AG08396 (cell line): ENCODE measurements around the gene LNPK.
"Not testable (repeated sequence)": the region's sequence is repeated elsewhere in the genome, so short reads cannot be mapped to it uniquely, and the experiment has no call there.

Source experiments
- DNase-seq: peaks from one replicate; pipeline ENCODE4 v3.0.0; 2012; ENCODE audit warnings: low spot score, mixed read lengths

Gene LNPK

DNA sequence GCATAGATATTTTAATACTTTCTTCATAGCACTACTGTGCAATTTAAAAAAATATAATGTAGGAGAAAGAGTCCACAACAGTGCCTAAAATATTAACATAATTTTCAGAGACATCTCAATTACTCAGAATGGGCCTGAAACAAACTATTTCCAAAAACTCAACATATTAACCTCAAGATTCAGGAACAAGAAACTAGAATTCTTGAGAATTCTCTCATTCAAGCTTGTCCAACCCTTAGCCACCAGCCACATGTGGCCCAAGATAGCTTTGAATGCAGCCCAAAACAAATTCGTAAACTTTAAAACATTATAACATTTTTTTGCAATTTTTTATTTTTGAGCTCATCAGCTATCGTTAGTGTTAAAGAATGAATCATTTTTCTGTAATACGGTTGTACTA lies 35.2 kb downstream of the LNPK start:
- no peak for DNase-seq

DNA sequence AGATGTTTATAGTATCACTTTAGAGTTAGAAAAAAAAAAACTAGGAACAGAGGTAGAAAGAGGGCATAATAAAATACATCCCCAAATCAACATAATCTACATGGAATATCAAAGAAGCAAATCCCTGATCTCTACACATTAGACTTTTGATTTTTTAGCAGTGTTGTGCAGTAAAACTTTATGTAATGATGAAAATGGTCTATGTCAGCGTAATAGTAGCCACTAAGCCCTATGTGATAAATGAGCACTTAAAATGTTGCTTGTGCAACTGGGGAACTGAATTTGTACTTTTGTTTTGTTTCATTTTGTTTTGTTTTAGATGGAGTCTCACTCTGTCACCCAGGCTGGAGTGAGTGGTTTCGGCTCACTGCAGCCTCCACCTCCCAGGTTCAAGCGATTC lies 36.3 kb downstream of the LNPK start:
- no peak for DNase-seq

DNA sequence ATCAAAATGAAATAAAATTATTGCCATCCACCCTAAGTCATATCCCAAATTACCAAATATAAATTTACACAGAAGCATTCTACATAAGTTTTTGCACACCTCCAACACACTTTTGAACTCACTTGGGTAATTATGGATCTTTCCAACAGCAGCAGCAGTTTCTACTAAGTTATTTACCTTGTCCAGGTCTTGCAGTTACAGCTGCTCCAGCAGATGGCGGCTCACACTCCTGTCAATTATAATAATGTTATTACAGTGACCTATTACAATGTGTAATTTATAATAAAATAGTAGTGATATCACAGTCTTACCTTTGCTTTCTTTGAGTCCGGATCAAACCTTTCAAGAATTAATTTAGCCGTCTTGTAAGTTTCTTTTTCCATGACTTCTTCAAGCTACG lies 37.9 kb downstream of the LNPK start:
- no peak for DNase-seq

DNA sequence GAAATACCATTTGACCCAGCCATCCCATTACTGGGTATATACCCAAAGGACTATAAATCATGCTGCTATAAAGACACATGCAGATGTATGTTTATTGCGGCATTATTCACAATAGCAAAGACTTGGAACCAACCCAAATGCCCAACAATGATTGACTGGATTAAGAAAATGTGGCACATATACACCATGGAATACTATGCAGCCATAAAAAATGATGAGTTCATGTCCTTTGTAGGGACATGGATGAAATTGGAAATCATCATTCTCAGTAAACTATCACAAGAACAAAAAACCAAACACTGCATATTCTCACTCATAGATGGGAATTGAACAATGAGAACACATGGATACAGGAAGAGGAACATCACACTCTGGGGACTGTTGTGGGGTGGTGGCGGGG lies 38.9 kb downstream of the LNPK start:
- DNase-seq, result not testable (repeated sequence)

DNA sequence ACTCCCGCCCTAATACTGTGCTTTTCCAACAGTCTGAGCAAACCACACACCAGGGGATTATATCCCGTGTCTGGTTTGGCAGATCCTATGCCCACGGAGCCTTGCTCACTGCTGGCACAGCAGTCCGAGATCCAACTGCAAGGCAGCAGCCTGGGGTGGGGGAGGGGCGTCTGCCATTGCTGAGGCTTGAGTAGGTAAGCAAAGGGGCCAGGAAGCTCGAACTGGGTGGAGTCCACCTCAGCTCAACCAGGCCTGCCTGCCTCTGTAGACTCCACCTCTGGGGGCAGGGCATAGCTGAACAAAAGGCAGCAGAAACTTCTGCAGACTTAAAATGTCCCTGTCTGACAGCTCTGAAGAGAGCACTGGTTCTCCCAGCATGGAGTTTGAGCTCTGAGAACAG lies 44.2 kb downstream of the LNPK start:
- DNase-seq, result no peak

DNA sequence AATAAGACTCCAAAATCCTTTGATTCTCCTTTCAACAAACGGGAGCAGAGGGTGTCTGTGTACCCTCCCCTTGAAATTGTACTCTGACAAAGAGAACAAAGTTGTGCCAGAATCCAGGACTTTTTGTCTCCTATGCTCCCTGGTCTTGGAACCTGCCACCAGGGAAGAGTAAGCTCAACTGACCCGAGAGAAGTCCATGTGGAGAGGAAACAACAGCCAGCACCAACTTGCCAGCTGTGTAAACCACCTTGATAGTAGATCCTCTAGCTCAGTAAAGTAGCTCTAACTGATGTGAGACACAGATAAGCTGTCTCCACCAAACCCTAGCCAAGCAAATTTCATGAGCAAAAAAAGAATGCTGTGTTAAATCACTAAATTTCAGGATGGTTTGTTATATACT lies 46.9 kb downstream of the LNPK start:
- DNase-seq, result no peak

DNA sequence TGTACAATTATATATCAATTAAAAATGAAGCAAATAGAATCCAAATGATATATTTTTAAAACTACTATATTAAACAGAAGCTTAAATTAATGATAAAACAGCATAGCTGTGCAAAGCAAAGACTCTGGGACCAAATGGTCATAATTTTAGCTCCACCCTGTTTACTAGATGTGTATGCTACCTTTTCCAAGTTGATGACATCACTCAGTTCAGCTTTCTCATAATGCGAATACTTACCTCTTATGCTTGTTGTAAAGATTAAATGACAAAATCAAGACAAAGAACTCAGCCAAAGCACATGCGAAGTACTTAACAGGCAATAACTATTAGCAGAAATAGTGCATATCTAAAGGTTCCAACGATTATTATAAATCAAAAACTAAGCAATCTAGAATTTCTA lies 51.6 kb downstream of the LNPK start:
- no peak for DNase-seq

DNA sequence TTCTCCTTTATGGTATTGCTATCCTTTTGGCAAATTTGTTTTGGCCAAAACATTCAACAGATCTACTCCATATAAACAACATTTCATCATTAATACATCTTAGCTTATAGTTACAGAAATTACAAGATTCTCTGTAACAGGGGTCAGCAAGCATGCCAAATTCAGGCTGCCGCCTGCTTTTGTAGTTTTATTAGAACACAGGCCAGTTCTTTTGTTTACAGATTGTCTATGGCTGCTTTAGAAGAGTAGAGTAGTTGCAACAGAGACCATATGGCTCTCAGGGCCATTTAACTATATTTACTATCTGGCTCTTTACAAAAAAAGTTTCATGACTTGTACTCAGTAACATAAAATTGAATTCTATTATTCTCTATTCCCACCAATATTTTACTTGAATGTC lies 53.9 kb downstream of the LNPK start:
- no peak for DNase-seq

DNA sequence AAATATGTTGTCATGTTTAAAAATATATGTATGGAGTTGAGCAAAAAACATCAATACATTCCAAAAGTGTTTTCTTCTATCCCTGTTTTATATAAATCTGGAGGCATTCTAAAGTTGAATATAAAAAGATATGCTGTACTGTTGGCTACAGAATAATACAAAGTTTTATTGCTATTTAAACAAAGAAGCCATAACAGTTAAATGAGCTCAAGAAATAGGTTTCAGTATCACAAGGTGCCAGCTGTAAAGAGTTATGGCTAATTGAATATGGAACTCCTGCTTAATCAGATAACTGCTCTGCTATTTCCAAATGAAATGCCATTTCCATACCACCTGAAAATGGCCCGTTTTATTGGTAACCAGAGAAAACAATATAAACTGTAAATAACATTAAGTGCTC lies 55.0 kb downstream of the LNPK start:
- no peak for DNase-seq

DNA sequence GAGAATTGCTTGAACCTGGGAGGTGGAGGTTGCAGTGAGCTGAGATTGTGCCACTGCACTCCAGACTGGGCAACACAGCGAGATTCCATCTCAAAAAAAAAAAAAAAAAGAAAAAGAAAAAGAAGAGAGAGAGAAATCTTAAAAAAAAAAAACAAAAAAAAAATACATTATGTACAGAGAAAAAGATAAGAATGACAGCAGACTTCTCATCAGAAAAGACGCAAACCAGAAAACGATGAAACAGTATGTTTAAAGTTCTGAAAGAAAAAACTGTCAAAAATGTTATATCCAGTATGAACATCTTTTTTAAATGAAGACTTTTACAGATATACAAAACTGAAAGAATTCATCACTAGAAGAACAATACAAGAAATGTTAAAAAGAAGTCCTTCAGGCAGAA lies 60.4 kb downstream of the LNPK start:
- DNase-seq, result no peak

DNA sequence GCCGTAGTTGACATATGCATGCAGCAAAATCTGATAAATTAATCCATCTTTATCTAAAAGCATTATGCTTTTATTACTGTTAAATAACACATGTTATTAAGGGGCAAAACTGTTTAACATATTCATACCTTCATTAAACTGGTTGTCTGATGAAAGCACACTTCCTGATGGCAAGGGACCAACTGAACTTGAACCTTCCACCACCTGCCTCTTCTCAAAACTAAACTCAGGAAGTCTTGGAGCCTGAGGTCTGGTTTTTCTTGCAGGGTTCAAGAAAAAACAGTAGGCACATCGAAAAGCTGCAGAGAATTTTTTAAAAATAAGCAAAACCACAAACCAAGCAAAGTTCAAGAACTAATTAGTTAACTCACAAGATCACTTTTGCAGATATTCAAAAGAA lies 64.9 kb downstream of the LNPK start:
- DNase-seq, result no peak

DNA sequence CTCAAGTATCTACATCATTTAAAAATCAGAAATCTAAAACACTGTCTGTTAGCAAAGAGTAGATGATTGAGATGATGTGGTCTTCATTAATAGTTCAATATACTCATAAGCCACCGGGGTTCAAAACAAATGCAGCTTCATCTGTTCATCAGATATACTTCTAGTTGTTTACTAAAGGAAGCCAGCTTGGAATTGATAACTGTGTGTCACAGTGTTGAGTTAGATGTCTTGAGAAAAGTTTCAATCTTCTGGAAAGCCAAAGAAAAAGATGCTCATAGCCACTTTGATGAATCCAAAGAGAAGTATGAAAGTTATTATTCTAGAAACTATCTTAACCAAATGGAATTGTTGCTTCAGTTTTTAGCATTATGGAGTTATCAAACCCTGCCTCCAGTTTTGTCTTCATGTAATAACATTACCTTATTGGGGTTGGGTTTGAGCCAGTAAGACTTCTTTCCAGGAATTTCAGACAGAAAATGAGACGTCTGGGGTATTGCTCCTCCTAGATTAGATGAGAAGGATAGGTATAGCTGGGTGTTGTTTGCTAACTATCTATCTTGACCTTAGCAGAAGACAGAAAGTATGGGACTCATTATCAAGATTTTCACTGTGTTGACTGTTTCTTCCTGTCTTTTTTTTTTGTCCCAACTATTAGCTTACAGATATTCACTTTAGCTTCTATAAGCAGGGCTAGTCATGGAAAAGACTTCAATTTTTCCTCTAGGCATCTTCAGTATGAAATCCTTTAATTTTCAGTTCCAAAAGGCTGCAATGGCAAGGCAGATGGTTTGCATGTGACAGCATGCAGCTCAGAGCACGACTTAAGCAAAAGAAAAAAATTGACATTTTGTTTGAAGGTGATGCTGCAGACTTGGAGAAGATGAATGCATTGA lies 66.5 kb downstream of the LNPK start:
- no peak for DNase-seq

DNA sequence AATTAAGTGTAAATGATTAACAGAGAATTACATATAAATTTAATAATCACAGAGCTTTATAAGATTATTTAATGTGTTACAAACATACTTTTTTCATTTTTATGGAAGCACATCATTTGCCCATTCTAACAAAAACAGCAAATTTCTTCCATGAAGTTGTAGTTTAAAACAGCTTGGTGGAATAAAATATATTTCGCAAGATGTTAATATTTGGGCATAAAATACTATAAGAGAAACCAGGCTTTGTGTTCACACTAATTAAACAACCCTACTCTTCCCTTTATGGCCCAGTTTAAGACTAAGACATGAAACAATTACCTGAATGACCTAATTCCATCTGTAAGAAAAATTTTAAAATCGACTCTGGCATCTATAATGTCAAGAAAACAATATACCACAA lies 69.4 kb downstream of the LNPK start:
- no peak for DNase-seq

DNA sequence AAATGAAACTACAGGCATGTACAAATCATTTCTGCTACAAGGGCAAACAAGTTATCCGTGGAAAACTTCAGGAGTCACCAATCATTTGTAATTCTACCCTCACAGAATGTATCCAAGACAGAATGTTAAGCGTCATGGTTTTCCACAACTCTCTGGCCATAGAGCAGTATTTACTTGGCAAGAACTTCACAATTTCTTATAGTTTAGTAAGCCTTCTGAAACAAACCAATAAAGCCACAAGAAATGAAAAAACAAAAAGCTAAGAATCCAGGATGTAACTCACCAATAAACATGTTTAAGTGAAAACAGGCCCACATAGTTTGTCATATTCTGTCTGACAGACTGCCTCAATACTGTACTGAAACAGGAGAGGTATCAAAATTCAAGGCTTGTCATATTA lies 70.3 kb downstream of the LNPK start:
- DNase-seq, result peak; percentile 23

DNA sequence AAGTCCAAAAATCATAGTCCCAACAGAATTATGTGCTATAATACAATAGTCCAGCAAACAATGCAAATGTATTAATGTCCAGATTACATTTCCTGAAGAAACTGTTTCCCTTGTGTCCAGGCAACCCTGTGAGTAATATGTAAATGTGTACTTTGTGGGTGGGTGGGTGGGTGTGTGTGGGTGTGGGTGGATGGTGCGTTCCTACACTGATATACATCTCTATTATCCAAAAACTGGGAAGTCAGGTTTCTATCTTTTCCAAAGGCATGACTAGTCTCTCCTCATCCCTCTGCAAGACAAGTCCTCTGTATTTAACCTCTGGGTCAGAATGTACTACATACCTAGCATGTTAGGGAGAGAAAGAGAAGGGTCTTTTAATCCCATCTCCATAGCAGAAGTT lies 71.6 kb downstream of the LNPK start:
- DNase-seq, result no peak

DNA sequence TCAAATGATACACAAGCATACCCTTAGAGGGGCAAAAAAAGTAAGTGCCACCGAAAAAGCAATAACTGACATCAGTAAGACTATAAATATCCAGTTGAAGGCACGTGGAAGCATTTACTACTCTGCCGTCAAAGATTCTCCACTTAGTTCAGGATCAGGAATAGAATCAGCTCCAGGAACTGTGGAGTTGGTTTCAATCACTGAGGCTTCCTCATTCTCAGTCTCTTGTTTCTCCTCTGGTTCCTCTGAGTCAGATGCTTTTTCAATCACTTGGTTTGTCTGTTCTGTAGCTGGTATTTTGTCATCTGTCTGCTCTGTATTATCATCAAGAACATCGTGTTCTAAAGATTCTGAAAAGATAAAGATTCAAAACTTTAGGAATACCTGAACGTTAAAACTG lies 72.2 kb downstream of the LNPK start:
- no peak for DNase-seq

DNA sequence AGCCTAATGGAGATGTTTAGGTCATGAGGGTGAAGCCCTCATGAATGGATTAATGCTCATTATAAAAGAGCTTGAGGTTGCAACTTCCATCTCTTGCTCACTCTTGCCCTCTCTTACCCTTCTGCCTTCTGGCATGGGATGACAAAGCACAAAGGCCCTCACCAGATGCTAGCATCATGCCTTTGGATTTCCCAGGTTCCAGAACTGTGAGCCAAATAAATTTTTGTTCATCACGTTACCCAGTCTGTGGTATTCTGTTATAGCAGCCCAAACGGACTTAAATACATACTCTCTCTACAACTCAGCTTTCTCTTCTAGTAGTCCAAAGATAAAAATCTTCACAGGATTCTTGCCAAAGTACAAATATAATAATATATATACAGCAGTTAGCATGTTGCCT lies 75.8 kb downstream of the LNPK start:
- DNase-seq, result peak; percentile 9

DNA sequence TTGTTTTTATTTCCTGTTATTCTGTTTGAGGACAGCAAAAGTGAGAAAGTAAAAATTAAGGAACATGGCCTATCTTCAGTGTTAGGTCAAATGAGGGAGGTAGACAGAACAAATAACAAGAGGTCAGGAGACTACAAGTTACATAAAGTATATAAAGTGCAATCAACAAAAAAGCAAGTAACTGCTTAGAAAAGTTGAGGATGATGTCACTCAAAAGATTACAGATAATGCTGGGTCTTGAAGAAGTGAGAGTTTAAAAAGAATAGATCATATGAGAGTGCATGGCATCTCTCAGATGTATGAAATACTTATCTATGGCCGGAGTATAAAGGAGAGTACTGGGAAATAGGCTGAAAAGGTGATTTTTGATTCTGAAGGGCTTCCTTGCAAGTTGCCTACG lies 79.9 kb downstream of the LNPK start:
- DNase-seq, result no peak

DNA sequence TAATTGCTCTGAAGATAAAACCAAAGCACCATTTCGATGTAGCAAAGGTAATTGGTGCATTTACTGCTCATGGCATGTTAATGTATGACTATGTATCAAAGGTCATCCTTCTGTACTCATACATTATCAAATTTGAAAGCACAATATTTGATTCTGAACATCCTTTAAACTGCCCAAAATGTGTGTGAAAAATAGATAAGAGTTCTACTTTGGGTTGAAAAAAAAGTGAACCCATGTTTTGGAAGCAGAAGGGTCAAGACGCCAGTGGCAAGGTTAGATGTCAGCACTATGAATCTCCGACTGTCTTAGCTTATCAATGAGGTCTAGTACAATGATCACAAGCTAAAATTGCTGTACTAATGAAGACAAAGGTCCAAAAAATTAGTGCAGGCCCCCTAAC lies 83.1 kb downstream of the LNPK start:
- DNase-seq, result no peak

DNA sequence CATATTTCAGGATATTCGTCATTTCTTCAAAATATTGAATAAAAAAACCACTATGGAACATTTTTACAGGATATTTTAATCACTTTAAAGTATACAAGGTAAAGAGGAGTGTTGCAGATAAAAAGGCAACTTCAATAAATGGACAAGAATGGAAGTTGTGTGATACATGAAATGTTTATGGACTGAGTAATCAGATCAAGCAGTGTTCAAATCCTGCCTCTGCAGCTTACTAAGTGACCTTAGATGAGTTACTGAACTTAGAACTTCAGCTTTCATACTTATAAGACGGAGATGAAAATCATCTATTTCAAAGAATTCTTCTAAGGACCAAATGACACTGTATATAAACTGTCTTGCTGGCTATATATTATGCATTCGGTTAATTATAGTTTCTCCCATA lies 87.2 kb downstream of the LNPK start:
- no peak for DNase-seq

DNA sequence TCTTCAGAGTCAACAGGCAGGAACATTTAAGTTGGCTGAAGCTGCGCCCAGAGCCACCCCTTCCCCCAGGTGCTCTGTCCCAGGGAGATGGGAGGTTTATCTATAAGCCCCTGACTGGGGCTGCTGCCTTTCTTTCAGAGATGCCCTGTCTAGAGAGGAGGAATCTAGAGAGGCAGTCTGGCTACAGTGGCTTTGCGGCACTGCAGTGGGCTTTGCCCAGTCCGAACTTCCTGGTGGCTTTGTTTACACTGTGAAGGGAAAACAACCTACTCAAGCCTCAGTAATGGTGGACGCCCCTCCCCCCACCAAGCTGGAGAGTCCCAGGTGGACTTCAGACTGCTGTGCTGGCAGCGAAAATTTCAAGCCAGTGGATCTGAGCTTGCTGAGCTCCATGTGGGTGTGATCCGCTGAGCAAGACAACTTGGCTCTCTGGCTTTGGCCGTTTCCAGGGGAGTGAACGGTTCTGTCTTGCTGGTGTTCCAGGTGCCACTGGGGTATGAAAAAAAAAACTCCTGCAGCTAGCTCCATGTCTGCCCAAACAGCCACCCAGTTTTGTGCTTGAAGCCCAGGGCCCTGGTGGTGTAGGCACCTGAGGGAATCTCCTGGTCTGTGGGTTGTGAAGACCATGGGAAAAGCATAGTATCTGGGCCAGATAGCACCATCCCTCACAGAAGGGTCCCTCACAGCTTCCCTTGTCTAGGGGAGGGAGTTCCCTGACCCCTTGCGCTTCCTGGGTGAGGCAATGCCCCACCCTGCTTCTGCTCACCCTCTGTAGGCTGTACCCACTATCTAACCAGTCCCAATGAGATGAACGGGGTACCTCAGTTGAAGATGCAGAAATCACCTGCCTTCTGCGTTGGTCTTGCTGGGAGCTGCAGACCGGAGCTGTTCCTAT lies 88.0 kb downstream of the LNPK start:
- not testable (repeated sequence) for DNase-seq

DNA sequence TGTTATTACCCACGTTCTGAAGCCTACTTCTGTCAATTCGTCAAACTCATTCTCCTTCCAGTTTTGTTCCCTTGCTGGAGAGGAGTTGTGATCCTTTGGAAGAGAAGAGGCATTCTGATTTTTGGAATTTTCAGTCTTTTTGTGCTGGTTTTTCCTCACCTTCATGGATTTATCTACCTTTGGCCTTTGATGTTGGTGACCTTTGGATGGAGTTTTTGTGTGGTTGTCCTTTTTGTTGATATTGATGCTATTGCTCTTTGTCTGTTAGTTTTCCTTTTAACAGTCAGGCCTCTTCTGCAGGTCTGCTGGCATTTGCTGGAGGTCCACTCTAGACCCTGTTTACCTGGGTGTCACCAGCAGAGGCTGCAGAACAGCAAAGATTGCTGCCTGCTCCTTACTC lies 88.8 kb downstream of the LNPK start:
- DNase-seq, result not testable (repeated sequence)

DNA sequence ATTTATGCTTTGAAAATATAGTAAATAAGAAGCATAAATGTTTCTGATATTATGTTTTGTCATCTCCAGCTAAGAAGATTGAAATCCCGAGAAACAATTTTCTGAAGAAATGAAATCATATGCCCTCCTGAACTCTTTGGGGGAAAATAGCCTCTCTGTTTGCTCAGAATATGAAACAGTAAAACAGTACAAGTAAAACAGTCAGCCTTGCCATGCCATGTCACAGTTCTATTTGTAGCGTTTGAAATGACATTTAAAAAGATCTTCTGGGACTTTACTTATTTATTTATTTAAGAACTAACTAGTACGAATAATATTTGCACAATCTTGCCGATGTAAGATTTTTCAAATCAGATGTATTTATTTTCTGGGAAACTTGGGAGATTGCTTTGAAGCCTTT lies 98.0 kb downstream of the LNPK start:
- DNase-seq, result no peak
